T47D (cell line): ENCODE data around the gene SKA2.

Source experiments
- DNase-seq, 2 experiments: peaks; one replicate each; pipeline versions ENCODE4 v3.0.0 to v3.0.0-alpha.2; 2011 to 2012; ENCODE audit warnings: low read depth in 1 of 2, low spot score in 1 of 2
- JUND ChIP-seq: IDR thresholded peaks from 2 replicates; pipeline ENCODE4 v1.6.1; 2012; ENCODE audit warnings: low read depth
- in situ Hi-C: cut with HindIII; loops from 2 replicates; pipeline ENCODE4 v1.10.0; 2016; ENCODE audit warnings: low sequenced_read_pairs, low pct_unique_long_range_greater_than_20kb

The SKA2 gene

DNA sequence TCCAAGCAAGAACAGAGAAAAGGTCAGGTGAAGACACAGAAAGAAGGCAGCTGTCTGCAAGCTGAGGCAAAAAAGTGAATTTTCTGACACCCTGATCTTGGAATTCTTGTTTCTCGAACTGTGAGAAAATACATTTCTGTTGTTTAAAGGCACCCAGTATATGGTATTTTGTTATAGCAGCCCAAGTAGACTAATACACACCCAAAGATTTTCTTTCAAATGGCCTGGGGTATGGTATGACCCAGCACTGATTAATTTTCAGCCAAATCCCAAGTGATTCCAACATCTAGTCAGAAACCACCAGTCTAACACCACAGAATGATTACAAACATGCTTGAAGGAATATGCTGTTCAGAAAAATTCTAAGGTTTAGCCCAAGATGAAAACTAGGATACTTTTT lies 85.1 kb downstream of the SKA2 start:
- no peak for DNase-seq
- no peak for TF ChIP-seq JUND
- in situ Hi-C loops: no loop called here

DNA sequence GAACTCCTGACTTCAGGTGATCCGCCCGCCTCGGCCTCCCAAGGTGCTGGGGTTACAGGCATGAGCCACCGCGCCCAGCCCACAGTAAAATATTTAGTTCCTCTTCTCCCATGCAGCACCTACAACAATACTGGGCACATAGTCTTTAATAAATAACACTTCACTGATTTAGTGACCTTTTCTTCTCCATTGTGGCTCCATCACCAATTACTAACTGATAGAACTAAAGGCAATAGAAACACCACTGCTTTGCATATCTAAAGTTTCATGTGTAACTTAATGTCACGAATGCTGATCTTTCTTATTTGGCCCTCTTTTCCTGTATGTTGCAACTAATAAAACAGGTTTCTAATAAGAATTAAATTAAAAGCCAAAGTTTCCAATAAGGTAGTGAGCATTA lies 87.2 kb downstream of the SKA2 start:
- in situ Hi-C loops: no loop called here
- TF ChIP-seq JUND: no peak
- no peak for DNase-seq

GRCh38 chr17:59067340-59067739 lies 87.6 kb downstream of the SKA2 start:
- no peak for TF ChIP-seq JUND
- in situ Hi-C loops: no loop called here

GRCh38 chr17:59062509-59062908 lies 92.5 kb downstream of the SKA2 start:
- in situ Hi-C loops: no loop called here
- no peak for TF ChIP-seq JUND
- DNase-seq: peak in 1 of 2 experiments; percentile 3

More at GRCh38 chr17:59067340-59067739, 87.6 kb downstream of the SKA2 start:
- DNase-seq: no peak
